GM12892 (cell line): ENCODE results near the gene CPXM2.
"Not testable (repeated sequence)": the region's sequence is repeated elsewhere in the genome, so short reads cannot be mapped to it uniquely, and the experiment has no call there.

Experiments used
- DNase-seq: peaks from one replicate; pipeline ENCODE4 v3.0.0; 2011; ENCODE audit not compliant: insufficient read length
- FAIRE-seq: peaks from 2 replicates; lab custom pipeline; 2011; peaks lifted over from hg19 to GRCh38; lab: Jason Lieb, UNC
- POLR2A ChIP-seq: IDR thresholded peaks from 2 replicates; pipeline ENCODE4 v1.6.1; 2011; ENCODE audit warnings: low read depth, low read length, control low read depth
- POLR2AphosphoS5 ChIP-seq: IDR thresholded peaks from 2 replicates; pipeline ENCODE4 v1.6.1; 2011; ENCODE audit warnings: low read depth, low read length, control low read depth
- TAF1 ChIP-seq: IDR thresholded peaks from 2 replicates; pipeline ENCODE4 v1.6.1; 2011; ENCODE audit warnings: low read depth, mild to moderate bottlenecking, control low read depth, low read length, borderline replicate concordance

Gene CPXM2

DNA sequence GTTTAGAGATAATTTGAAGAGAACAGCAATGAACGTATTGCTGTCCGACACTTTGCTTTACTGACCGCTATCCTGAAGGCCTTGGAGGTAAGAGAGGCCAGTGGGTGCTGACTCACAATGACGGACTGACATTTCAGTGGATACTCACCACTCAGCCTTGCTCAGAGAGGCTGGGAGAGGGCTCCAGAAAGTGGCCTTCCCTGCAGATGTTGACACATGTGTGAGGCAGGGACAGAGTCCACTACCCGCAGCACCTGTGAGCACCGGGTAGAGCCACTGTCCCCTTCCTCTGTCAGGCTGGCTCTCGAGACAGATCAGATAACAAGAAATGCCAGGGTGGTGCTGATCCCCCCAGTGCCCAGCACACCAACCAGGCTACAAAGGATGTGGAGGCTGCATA lies 150.5 kb downstream of the CPXM2 start:
- FAIRE-seq (no peak), DNase-seq (no peak)
- no peak for TF ChIP-seq TAF1
- TF ChIP-seq POLR2AphosphoS5, result no peak
- TF ChIP-seq POLR2A, result no peak

DNA sequence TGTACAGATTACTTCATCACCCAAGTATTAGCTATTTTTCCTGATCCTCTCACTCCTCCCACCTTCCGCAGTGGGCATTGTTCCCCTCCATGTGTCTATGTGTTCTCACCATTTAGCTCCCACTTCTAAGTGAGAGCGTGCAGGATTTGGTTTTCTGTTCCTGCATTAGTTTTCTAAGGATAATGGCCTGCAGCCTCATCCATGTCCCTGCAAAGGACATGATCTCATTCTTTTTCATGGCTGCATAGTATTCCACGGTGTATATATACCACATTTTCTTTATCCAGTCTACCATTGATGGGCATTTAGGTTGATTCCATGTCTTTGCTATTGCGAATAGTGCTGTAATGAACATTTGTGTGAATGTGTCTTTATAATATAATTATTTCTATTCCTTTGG lies 154.7 kb downstream of the CPXM2 start:
- FAIRE-seq, DNase-seq: not testable (repeated sequence)

DNA sequence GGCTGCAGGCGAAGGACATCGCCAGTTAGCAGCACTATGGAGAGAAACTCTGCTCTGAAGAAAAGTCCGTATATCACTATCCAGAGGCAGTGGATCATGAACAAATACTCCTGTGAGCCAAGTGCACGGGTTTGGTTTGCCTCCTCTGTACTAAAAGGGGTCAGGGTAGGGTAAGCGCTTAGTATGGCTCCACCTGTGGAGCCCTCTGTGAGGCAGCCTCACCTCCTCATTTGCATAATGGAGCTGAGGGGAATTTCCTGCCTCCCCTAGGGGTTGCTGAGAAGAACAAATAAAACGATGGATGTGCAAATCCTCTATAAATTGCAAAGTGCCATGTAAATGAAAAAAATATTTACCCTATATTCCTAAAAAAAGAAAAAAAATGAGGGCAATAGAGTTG lies 162.1 kb downstream of the CPXM2 start:
- DNase-seq, result no peak
- no peak for FAIRE-seq
- no peak for TF ChIP-seq TAF1
- no peak for TF ChIP-seq POLR2AphosphoS5
- no peak for TF ChIP-seq POLR2A

GRCh38 chr10:123726836-123727235 lies 164.8 kb downstream of the CPXM2 start:
- TF ChIP-seq POLR2AphosphoS5 (no peak), POLR2A (no peak), TAF1 (no peak)
- FAIRE-seq (no peak), DNase-seq (no peak)

DNA sequence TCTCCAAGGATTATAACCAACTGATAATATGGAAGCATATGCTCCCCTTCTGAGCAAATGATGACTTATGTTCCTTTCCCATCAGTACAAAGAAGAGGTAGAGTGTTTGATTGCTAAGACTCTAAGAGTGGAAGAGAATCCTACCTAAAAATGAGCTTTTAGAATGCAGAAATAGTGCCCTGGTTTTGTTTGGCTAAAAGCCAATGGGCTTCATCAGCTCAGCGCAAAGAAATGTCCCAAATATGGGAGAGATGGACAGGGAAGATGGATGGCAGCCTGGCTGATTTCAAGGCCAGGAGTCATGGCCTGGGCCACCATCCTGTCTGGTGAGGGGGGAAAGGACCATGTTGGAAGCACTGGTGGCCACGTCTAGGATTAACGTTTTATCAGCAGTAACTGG lies 165.2 kb downstream of the CPXM2 start:
- FAIRE-seq, result no peak
- TF ChIP-seq POLR2AphosphoS5, result no peak
- TF ChIP-seq POLR2A, result no peak
- no peak for TF ChIP-seq TAF1
- DNase-seq, result no peak

DNA sequence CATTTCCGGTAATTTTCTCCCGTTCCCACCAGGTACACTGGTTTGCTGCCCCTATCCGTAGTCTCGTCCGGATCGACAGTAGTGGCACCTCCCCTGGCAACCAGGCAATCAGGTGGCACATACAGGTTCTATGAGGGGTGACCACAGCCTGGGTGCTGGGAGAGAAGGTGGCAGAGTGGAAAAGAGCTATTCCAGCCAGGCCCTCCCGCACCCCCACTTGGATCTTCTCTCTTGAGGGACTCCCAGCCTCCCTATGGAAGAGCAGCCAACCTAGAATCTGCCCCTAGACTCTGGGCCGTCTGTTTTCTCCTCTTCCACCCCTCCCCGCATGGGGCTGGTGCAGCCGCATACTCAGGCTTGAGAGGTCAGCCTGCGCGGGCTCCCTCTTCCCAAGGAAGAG lies 166.9 kb downstream of the CPXM2 start:
- TF ChIP-seq POLR2A, result no peak
- no peak for TF ChIP-seq POLR2AphosphoS5
- TF ChIP-seq TAF1, result no peak
- DNase-seq (no peak), FAIRE-seq (no peak)

- FAIRE-seq, result no peak
- TF ChIP-seq TAF1 (no peak), POLR2A (no peak), POLR2AphosphoS5 (no peak)
- DNase-seq, result no peak
Observed at GRCh38 chr10:123722351-123722750, 169.3 kb downstream of the CPXM2 start.

GRCh38 chr10:123721441-123722049 lies 170.1 kb downstream of the CPXM2 start:
- no peak for FAIRE-seq
- no peak for TF ChIP-seq TAF1
- TF ChIP-seq POLR2A, result no peak
- TF ChIP-seq POLR2AphosphoS5, result no peak
- DNase-seq, result no peak

- FAIRE-seq (no peak), DNase-seq (no peak)
Observed at GRCh38 chr10:123720536-123720935, 171.1 kb downstream of the CPXM2 start.

GRCh38 chr10:123718544-123719060 lies 173.0 kb downstream of the CPXM2 start:
- no peak for FAIRE-seq
- TF ChIP-seq POLR2A (no peak), POLR2AphosphoS5 (no peak), TAF1 (no peak)
- DNase-seq, result no peak

More at GRCh38 chr10:123720536-123720935, 171.1 kb downstream of the CPXM2 start:
- no peak for TF ChIP-seq POLR2A
- no peak for TF ChIP-seq POLR2AphosphoS5
- TF ChIP-seq TAF1, result no peak

GRCh38 chr10:123717336-123717735 lies 174.3 kb downstream of the CPXM2 start:
- TF ChIP-seq POLR2AphosphoS5 (no peak), POLR2A (no peak), TAF1 (no peak)
- DNase-seq (no peak), FAIRE-seq (no peak)

DNA sequence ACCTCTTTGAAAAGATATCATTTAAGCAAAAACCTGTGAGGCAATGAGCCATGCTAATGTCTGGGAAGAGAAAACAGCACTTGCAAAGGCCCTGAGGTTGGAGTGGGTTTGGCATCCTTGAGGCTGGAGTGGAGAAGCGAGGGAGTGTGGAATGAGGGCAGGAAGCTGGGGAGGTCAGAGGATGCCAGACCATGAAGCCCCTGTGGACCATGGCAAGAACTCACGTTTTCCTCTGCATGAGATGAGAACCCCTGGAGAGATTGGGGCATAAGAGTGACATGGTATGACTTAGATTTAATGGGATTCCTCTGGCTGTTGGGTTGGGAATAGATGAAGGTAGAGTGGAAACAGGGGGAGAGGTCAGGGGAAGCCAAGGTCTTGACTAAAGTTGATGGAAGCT lies 176.1 kb downstream of the CPXM2 start:
- TF ChIP-seq POLR2A, result no peak
- TF ChIP-seq POLR2AphosphoS5, result no peak
- TF ChIP-seq TAF1, result no peak
- DNase-seq, result no peak
- no peak for FAIRE-seq
